SU-DHL-6 (cell line): ENCODE data around the gene NELL1.

Experiments used
- CTCF ChIP-seq: fragments of 200-600 bp; sonication (generic); IDR thresholded peaks from one replicate; pipeline ENCODE4 v1.5.1; 2017; ENCODE audit warnings: antibody characterized with exemption, mild to moderate bottlenecking, low read length, moderate library complexity; ENCODE audit not compliant: insufficient read depth, poor library complexity, severe bottlenecking
- EZH2phosphoT487 ChIP-seq: fragments of 200-600 bp; sonication (generic), shearing (Covaris generic); conservative IDR thresholded peaks from 2 replicates; pipeline ENCODE4 v1.6.1; 2018; ENCODE audit warnings: mild to moderate bottlenecking, antibody characterized with exemption, low read length, moderate library complexity, mixed read lengths

DNA sequence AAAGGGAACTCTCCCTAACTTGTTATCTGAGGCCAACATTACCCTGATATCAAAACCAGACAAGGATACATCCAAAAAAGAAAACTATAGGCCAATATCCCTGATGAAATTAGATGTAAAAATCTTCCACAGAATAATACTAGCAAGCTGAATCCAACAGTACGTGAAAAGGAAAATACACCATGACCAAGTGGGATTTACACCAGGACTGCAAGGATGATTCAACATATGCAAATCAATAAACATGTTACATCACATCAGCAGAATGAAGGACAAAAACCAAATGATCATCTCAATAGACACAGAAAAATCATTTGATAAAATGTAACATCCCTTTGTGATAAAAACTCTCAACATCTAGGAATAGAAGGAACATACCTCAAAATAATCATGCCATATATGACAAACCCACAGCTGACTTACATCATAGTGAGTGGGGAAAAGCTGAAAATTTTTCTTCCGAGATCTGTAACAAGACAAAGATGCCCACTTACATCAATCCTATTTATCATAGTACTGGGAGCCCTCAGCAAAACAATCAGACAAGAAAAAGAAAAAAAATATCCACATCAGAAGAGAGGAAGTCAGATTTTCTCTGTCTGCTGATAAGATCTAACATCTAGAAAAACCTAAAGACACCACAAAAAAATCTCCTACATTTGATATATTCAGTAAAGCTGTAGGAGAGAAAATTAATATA, 820.2 kb downstream of the NELL1 start:
- TF ChIP-seq CTCF = no peak
- no peak for TF ChIP-seq EZH2phosphoT487
